HUES48 (cell line): ENCODE results near the gene ENDOD1.

Experiments used
- H3K27ac ChIP-seq: one replicate; pipeline ENCODE4 v1.7.0; 2013; ENCODE audit warnings: low read depth, low read length, inconsistent platforms
- H3K27me3 ChIP-seq: 2 replicates; pipeline ENCODE4 v1.6.1; 2013; ENCODE audit warnings: mild to moderate bottlenecking, low read length; ENCODE audit not compliant: control insufficient read depth, insufficient read depth
- H3K36me3 ChIP-seq: 2 replicates; pipeline ENCODE4 v1.6.1; 2013; ENCODE audit warnings: low read length; ENCODE audit not compliant: control insufficient read depth, insufficient read depth
- H3K4me1 ChIP-seq: 2 replicates; pipeline ENCODE4 v1.6.1; 2013; ENCODE audit warnings: mild to moderate bottlenecking, low read length; ENCODE audit not compliant: control insufficient read depth, insufficient read depth
- H3K4me3 ChIP-seq: 2 replicates; pipeline ENCODE4 v1.5.1; 2013; ENCODE audit warnings: mild to moderate bottlenecking, low read depth, low read length
- H3K9ac ChIP-seq: 2 replicates; pipeline ENCODE4 v1.6.1; 2013; ENCODE audit warnings: mild to moderate bottlenecking, low read depth, low read length, moderate library complexity
- H3K9me3 ChIP-seq: 2 replicates; pipeline ENCODE4 v1.6.1; 2013; ENCODE audit warnings: low read length; ENCODE audit not compliant: control insufficient read depth, insufficient read depth

ENDOD1 gene

GRCh38 chr11:95078526-95078925 lies 11.1 kb upstream of the ENDOD1 start:
- H3K27me3 ChIP-seq: no peaks in the 10 kb centered on the region
- H3K9ac ChIP-seq: no peak overlapping the region
- 0 out of 2 replicates have a peak, but pooled peaks cover 6% of the 10 kb centered on the region for H3K4me1 ChIP-seq
- H3K4me3 ChIP-seq: no peak overlapping the region
- no peaks in the 10 kb centered on the region for H3K9me3 ChIP-seq
- H3K36me3 ChIP-seq: no peaks in the 10 kb centered on the region
- no peak overlapping the region for H3K27ac ChIP-seq

DNA sequence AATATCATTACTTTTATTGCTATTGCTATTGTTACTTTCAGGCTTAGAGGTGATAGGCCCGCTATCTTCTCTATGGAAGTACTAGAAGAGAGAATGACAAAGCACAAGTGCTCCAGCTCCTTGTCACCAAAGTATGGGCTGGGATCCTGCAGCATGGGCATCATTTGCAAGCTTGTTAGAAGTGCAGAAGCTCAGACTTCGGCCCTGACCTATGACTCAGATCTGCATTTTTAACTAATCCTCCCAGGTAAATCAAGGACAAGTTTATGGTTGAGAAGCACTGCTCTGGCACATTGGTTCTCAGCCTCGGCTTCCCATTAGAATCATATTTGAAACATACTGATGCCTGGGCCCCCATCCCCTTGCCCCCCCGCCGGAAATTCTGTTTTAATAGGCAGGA lies 8.6 kb upstream of the ENDOD1 start:
- H3K27me3 ChIP-seq: no peaks in the 10 kb centered on the region; the same call in 1 of the 2 replicates
- 0 out of 2 replicates have a peak, but pooled peaks cover 6% of the 10 kb centered on the region for H3K4me1 ChIP-seq
- H3K36me3 ChIP-seq: no peaks in the 10 kb centered on the region
- H3K27ac ChIP-seq: no peak overlapping the region
- H3K9ac ChIP-seq: no peak overlapping the region
- no peaks in the 10 kb centered on the region for H3K9me3 ChIP-seq
- H3K4me3 ChIP-seq: no peak overlapping the region

- Histone ChIP-seq H3K27ac (no peak overlapping the region), H3K9me3 (no peaks in the 10 kb centered on the region), H3K4me3 (no peak overlapping the region), H3K9ac (no peak overlapping the region), H3K36me3 (no peaks in the 10 kb centered on the region), H3K4me1 (0 out of 2 replicates have a peak, but pooled peaks cover 4% of the 10 kb centered on the region), H3K27me3 (no peaks in the 10 kb centered on the region; the same call in 1 of the 2 replicates)
Observed at GRCh38 chr11:95081412-95081811, 8.2 kb upstream of the ENDOD1 start.

- no peak overlapping the region for H3K4me3 ChIP-seq
- H3K27me3 ChIP-seq: no peaks in the 10 kb centered on the region; the same call in 1 of the 2 replicates
- H3K36me3 ChIP-seq: no peaks in the 10 kb centered on the region
- no peaks in the 10 kb centered on the region for H3K9me3 ChIP-seq
- H3K9ac ChIP-seq: no peak overlapping the region
- H3K4me1 ChIP-seq: no peaks in the 10 kb centered on the region
- H3K27ac ChIP-seq: no peak overlapping the region
Observed at GRCh38 chr11:95082576-95083001, 7.1 kb upstream of the ENDOD1 start.

DNA sequence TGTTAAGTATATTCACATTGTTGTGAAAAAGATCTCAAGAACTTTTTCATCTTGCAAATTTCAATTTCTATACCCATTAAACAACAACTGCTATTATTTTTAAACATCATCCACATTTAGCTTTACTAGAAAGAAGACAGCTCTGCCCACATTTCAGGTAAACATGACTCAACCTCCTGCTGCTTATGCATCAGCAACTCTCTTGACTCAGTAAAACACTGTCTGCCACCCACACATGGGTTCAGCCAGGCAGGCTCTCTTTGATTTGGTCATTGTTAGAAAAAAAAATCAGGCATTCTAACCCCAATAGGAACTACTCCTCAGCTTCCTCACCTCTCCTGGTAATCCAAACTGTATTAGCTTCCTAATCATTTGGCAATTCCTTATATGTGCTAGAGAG lies 5.1 kb upstream of the ENDOD1 start:
- Histone ChIP-seq H3K27me3 (peaks cover 13% of the 10 kb centered on the region), H3K27ac (no peak overlapping the region)

GRCh38 chr11:95085117-95085816 lies 4.4 kb upstream of the ENDOD1 start:
- Histone ChIP-seq H3K27ac (no peak overlapping the region), H3K36me3 (no peaks in the 10 kb centered on the region), H3K27me3 (peaks cover 14% of the 10 kb centered on the region), H3K4me3 (no peak overlapping the region), H3K9ac (no peak overlapping the region), H3K9me3 (no peaks in the 10 kb centered on the region), H3K4me1 (0 out of 2 replicates have a peak, but pooled peaks cover 4% of the 10 kb centered on the region)

More for the DNA sequence above, 5.1 kb upstream of the ENDOD1 start:
- no peak overlapping the region for H3K4me3 ChIP-seq
- H3K4me1 ChIP-seq: 0 out of 2 replicates have a peak, but pooled peaks cover 4% of the 10 kb centered on the region
- H3K9me3 ChIP-seq: no peaks in the 10 kb centered on the region
- no peaks in the 10 kb centered on the region for H3K36me3 ChIP-seq
- H3K9ac ChIP-seq: no peak overlapping the region

- no peak overlapping the region for H3K9ac ChIP-seq
- no peak overlapping the region for H3K4me3 ChIP-seq
- peaks cover 23% of the 10 kb centered on the region for H3K27me3 ChIP-seq
- H3K9me3 ChIP-seq: no peaks in the 10 kb centered on the region
- 0 out of 2 replicates have a peak, but pooled peaks cover 9% of the 10 kb centered on the region for H3K4me1 ChIP-seq
- H3K27ac ChIP-seq: no peak overlapping the region
- H3K36me3 ChIP-seq: no peaks in the 10 kb centered on the region
Observed at GRCh38 chr11:95086151-95086550, 3.5 kb upstream of the ENDOD1 start.

- H3K27me3 ChIP-seq: peaks cover 32% of the 10 kb centered on the region
- 0 out of 2 replicates have a peak, but pooled peaks cover 9% of the 10 kb centered on the region for H3K4me1 ChIP-seq
- H3K36me3 ChIP-seq: no peaks in the 10 kb centered on the region
- no peak overlapping the region for H3K27ac ChIP-seq
- H3K9ac ChIP-seq: no peak overlapping the region
- H3K9me3 ChIP-seq: no peaks in the 10 kb centered on the region
- no peak overlapping the region for H3K4me3 ChIP-seq
Observed at GRCh38 chr11:95086836-95087570, 2.6 kb upstream of the ENDOD1 start.

- 0 out of 2 replicates have a peak, but pooled peaks cover 9% of the 10 kb centered on the region for H3K4me1 ChIP-seq
Observed at GRCh38 chr11:95088946-95089619, 563 bp upstream of the ENDOD1 start.

DNA sequence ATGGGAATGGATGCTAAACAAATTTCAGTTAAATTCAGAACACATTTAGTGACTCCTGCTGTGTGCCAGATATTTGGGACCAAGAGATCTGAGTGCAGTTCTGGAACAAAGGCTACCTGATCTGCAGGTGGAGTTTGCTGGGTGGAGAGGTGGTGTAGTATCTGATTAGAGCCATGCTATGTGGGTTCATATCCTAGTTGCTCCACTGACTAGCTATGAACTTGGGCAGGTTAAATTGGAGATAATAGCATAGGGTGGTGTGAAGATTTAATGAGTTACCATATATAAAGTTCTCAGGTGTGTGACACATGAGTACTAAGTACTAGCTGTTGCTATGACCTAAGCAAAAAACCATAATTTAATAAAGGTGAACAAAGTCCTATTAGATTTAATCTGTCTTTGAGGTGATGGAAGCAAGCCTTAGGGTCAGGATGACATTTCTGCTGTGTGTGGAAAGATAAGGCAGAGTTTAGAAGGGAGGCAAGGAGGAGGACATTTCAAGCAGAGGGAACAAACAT lies 2.1 kb downstream of the ENDOD1 start:
- H3K4me1 ChIP-seq: 0 out of 2 replicates have a peak, but pooled peaks cover 9% of the 10 kb centered on the region
- H3K4me3 ChIP-seq: no peak overlapping the region
- no peaks in the 10 kb centered on the region for H3K36me3 ChIP-seq
- no peak overlapping the region for H3K9ac ChIP-seq
- no peak overlapping the region for H3K27ac ChIP-seq
- peaks cover 38% of the 10 kb centered on the region for H3K27me3 ChIP-seq
- H3K9me3 ChIP-seq: no peaks in the 10 kb centered on the region

More at GRCh38 chr11:95088946-95089619, 563 bp upstream of the ENDOD1 start:
- Histone ChIP-seq H3K27me3 (peaks cover 38% of the 10 kb centered on the region), H3K36me3 (no peaks in the 10 kb centered on the region), H3K27ac (no peak overlapping the region), H3K9me3 (no peaks in the 10 kb centered on the region), H3K4me3 (peak overlapping the region; percentile 90), H3K9ac (no peak overlapping the region)
